ENCODE results near the gene NEGR1. TPM values are rescaled to one million over a fixed set of nuclear protein-coding genes. Genes with fewer than 3 reads are reported as not detected.
A peak's percentile ranks its signal among the peaks of the same experiment; 100 is the strongest.

Gene NEGR1
- total RNA-seq, 1 donor from 2014 or later = 13.4 TPM

DNA sequence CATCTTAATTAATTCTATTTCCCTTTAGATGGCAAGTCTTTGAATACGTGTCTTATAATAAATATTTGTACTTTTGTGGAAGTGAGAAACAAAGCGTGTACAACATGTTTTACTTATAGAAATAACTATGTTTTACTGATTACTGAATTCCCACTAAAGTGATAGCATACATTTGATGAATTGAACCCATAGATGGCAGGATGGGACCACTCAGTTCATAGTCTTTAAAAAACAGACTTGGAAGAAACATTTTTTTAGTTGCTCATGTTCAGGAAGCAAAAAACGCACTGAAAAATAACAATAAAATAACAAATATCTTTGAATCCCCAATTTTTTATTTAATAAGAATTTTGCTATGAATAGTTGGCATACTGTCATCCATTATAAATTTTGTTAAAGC is 694.4 kb downstream of the NEGR1 start:
- DNase-seq (ENCODE audit: low read depth) = peak; percentile 61

DNA sequence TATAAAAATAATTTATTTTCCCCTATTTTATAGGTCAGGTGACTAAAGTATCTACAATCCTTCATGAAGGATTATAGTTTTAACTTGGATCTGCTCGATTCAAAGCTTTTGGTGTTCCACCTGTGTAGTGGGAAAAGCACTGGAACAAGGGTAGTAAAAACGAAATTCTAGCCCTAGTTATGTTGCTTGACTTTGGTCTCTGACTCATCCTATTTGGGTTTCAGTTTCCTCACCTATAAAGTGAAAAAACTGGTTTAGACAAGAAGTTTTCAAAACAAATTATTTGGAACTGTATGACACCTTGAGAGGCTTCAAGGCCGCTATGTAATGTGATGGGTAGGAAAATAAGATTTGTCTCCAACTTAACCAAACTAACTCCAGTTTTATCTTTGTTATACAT is 696.3 kb downstream of the NEGR1 start:
- no peak for DNase-seq (ENCODE audit: low read depth)

DNA sequence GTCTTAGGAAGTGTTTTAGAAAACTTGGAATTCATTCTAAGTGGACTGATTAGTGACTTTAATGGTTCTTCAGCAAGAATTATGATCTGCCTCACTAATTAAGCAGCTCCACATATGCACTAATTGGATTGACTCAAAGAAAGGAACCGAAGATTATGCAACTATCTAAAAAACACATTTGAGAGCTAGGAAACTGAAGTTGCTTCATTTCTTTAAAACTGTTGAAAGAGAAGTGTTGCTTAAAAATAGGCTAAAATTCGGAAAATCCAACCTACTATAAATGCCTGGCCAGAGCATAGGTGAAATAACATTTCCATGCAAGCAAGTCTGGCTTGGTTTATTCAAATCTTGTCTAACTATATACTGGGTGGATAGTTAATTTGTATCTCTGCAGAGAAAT is 698.6 kb downstream of the NEGR1 start:
- DNase-seq (ENCODE audit: low read depth) = no peak

DNA sequence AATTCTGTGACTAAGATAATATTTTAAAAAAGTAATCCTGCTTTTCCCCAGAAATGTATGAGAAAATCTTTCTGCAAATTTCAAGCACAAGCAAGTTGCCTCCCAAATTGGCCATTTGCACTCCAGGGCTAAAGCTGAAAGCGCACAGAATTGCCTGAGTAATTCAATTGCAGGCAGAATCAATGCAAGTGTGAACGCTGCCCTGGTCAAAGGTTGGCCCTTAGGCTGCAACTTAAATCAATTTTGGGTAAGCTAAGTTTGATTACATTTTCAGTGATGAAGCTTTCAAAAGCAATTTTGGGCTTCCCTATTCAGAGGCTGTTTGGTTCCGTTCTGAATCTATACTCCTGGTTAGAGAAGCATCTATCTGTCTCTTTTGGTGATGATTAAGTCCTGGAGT is 699.7 kb downstream of the NEGR1 start:
- no peak for DNase-seq (ENCODE audit: low read depth)

DNA sequence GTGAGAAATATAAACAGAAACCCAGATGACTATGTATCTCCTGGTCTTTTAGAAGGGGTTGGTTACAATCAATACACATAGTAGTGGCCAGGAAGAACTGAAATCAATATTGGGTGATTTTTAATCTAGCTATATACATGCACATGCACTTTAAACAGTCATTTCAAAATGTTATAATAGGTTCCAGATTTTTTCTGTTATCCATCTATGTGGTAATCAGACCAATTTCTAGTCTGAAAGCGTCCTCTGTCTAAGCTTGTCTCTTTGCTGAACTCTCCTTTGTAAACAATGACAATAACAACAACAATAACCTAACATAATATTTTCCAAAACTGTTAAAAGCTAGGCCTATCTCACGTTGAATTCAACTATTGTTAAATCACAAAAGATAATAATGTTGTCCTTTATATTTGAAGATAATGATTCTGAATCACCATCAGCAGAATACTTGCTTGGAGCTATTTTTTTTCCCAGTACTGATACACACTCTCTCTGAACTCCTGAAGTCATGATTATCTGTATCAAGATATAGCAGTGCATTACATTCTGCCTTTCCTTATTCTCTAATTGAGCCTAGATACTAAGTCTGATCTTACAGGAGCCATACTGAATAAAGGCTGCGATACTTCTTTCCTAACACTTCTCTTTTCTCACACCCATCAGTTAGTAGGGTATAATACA is 704.7 kb downstream of the NEGR1 start:
- DNase-seq (ENCODE audit: low read depth) = no peak

DNA sequence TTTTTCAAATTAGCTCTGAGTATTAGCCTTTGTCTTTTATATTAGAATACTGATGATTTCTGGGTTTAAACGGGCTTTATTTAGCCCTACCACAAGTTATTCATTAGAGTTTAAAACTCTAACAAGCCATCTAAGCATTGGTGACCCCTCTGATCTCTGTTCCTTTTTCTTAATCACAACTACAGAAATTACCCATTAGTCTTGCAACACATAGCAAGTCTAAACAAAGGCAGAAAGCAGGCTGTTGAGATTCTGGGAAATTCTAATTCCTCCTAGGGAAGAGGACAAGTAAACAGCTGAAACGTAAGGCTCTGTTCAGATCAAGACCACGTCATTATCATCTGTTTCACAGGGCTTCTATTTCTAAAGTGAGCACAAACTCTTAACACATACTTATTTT is 710.3 kb downstream of the NEGR1 start:
- DNase-seq (ENCODE audit: low read depth) = no peak

DNA sequence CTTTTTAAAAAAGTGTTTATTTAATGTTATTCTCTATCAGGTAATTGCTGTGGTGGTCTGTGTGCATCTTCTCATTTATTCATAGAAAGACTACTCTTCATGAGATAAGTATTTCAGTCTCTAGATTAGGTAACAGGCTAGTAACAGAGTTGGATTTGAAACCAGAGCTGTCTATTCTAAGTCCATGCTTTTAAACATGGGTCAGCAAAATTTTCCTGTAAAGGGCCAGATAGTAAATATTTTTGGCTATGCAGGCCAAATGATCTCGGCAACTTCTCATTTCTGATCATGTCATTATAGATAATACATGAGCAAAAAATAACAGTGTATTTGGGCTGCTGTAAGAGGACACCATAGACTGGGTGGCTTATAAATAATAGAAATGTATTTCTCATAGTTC is 715.9 kb downstream of the NEGR1 start:
- no peak for DNase-seq (ENCODE audit: low read depth)

DNA sequence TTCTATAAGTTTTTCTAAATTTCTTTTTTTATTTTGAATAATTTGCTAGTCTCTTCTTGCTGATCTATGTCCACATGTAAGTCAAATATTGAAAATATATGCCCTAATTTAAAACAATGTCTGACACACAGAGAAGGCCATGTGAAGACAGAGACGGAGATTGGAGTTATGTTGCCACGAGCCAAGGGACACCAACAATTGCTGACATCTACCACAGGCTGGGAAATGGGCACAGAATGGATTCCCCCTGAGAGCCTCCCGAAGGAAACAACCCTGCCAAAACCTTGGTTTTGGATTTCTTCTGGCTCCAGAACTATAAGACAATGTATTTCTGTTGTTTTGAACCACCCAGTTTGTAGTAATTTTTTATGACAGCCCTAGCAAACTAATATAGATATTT is 716.5 kb downstream of the NEGR1 start:
- DNase-seq (ENCODE audit: low read depth) = no peak

DNA sequence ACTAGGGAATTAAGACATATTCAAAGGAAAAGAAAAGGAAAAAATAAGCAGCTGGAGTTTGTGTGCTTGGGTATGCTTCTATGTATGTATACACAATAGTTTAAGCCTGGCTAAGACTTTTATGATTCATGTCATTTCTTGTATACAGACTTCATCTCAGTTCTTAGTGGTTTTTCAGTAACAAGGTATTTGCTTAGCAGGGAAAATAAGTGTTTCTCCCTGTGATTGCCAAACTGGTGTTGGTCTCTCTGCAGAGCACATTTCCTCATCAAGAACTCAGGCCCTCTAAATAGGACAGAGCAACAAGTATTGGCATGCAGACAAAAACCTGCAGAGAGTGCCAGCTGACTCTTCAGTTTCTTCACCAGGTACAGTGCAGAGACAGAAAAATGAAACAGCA is 717.1 kb downstream of the NEGR1 start:
- DNase-seq (ENCODE audit: low read depth) = peak; percentile 21

DNA sequence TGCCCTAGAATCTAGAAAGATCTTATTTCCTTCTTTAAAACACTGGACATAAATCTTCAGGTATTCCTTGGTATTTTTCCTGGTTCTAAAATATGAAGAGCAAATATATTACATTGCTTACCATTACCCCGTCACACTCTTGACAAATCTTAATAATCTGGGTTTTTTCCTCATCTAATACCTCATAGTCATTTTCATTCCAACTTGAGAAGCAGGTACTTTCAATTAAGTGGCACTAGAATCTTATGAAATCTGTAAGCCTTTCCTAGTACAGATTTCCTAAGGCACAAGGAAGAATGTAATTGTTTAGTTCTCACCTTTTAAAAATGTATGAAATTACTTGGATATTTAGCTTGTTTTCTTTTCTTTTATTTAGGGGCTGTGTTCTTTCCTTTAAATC is 720.0 kb downstream of the NEGR1 start:
- no peak for DNase-seq (ENCODE audit: low read depth)

DNA sequence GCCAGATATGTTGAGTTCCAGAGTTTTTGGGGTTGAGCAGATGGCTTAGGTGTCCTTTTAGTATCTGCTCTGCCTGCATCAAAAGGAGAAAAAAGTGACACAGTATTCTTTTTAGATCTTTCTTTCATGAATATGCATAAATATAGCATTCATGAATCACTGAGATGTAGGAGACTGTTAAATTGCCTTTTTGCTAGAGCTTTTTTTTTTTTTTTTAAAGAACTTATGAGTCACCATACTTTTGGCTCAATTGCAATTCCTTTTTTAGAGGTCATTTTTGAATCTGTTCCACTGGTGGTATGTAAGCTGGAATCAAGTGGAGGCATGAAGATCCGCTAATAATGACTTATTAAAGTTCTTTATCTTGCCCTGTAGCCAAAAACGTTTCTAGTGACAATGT is 720.6 kb downstream of the NEGR1 start:
- DNase-seq (ENCODE audit: low read depth) = peak; percentile 53

DNA sequence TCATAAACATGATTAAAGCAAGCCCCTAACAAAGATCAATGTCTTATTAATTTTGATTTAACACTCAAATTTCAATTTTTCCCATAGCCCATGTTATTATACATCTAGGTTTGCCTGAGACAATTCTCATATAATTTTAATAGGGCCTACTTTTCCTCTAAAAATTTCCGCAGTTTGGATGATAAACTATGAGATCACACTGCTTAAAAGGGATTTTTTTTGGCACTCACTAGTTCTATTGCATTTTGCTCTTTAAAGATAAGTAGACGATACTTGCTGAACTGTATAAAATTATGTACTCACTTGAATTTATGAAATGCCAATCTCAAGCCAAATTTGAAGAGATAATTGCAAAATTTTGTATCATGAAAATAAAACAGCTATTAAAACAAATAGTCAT is 721.1 kb downstream of the NEGR1 start:
- no peak for DNase-seq (ENCODE audit: low read depth)

DNA sequence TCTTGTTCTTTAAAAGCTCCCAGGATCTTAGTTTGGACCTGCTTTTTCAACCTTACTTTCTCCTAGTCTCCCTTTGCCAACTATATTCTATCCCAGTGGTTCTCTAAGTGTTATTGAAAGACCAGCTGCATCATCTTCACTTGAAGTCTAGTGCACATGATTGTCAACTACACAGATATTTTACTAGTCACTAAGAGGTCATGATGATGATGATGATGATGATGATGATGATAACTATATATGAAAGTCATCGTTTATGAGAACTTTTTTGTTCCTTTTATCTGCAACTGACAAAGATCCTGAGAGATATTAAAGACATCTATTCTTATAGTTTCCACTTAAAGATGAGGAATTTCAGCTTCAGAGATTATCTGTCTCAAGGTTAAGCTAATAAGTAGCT is 722.5 kb downstream of the NEGR1 start:
- no peak for DNase-seq (ENCODE audit: low read depth)

DNA sequence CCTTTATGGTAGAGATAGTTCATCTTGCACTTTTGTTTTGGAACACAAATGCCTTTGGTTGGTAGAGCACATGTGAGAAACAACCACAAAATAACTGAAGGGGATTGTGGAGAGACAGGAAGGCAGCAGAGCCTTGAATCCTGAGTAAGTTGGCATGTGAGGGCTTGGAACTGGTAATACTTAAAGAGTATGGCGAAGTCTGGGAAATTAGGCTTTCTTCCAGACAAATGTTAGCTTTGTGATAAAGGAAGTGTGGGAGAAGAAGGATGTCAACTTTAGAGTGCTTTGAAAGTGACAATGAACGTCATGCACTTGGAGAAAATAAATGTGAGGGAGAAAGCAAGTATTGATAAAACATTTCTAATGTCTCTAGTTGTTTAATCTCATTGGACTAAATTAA is 725.2 kb downstream of the NEGR1 start:
- DNase-seq (ENCODE audit: low read depth) = peak; percentile 49

DNA sequence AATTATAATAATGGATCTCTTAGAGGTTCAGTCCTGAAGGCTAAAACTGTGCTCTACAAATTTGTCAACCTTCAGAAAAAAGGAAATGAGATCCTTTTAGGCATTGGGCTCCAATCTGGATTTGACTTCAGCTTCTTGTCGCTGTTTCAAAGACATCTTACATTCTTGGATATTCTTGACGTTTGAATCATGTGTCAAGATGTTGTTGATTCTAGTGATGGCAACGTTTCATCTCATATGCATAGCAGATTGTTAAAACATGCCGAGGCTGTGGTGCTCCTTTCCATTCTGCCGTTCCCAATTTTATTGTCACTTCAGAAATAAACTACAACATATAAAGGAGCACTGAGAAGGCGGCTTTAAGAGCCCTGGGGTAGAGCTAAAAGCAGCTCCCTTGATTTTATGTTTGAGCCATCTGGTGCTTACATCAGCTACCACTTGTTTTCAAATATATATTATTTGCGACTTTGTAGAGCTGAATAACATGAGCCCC is 733.9 kb downstream of the NEGR1 start:
- no peak for DNase-seq (ENCODE audit: low read depth)

DNA sequence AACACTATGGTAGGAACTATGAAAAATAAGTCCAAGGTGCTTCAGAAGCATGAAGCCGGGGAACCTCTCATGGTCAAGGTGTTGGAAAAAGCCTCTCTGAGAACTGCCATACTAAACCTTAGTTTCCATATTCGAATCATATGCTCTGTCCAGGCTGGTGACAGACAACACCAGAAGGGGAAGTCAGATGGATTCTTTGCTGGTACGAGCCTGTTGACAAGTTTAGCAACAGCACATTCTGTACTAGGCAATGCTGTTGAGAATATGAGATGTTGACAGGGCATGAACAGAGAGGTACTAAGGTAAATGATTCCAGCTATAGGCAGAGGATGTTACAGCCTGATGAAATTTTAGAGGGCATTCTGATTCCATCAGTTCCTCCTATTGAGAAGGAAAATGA is 740.2 kb downstream of the NEGR1 start:
- DNase-seq (ENCODE audit: low read depth) = no peak

DNA sequence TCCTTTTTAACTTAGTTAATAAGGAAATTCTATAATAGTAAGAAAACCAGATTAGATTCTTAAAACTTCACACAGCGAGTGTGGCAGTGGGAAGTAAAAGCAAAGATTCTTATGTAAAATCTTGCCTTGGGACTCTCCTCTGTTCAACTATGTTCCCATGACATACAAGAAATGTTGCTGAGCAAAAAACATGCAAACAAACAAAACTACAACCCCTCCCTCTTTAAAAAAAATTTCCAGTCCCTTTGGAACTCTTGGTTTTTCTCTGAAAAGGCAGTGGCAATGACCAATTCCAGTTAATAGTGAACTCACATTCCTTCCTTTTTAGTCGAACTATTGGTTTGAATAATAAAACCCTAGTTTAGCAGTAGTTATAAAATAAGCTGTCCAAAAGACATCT is 748.4 kb downstream of the NEGR1 start:
- DNase-seq (ENCODE audit: low read depth) = no peak

DNA sequence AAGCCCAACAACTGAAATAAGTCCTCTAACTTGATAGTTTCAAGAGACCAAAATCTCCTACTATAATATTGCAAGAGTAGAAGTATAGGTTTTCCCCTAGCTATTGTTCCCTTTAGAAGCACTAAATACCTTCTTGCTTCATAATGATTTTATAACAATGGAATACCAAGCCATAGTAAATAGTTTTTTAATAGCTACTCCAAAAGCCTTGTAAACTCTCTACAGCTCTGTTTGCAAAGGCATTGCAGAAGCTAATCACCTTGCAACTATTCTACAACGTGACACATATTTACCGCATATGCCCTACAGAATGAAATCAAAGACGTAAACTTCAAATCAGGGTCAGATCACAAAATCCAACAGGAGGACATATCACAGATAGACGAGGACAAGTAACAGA is 750.0 kb downstream of the NEGR1 start:
- DNase-seq (ENCODE audit: low read depth) = no peak

DNA sequence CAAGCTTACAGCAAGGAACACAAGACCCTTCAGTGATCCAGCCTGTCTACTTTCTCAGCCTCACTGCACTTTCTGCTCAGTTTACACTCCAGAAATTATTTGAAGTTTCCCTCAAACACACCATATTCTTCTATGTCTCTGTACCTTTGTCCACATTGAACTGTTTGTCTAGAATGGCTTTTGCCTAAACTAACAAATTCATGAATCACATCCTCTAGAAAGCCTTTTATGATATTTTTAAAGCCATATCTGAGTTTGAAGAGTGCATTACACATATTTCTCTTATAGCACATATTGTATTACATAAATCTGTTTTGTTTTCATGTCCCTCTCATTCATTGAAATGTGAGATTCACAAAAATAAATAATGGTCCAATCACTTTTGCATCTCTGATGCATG is 755.5 kb downstream of the NEGR1 start:
- DNase-seq (ENCODE audit: low read depth) = no peak

DNA sequence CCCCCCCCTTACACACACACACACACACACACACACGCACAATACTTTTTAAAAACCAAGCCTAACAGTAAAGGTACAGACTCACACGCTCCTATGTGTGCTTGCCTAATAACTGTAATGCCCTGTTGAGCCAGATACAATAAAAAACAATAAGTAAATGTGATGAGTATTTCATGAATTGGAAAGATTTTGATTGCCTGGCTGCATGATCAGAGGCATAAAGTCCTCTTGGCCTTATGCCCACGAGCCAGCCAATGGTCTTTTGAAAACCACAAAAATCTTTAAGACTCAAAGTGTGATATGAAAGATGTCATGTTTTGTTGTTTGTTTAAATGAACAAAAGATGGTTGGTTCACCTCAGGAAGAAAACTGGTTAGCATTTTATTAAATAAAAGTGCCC is 759.6 kb downstream of the NEGR1 start:
- DNase-seq (ENCODE audit: low read depth) = no peak

DNA sequence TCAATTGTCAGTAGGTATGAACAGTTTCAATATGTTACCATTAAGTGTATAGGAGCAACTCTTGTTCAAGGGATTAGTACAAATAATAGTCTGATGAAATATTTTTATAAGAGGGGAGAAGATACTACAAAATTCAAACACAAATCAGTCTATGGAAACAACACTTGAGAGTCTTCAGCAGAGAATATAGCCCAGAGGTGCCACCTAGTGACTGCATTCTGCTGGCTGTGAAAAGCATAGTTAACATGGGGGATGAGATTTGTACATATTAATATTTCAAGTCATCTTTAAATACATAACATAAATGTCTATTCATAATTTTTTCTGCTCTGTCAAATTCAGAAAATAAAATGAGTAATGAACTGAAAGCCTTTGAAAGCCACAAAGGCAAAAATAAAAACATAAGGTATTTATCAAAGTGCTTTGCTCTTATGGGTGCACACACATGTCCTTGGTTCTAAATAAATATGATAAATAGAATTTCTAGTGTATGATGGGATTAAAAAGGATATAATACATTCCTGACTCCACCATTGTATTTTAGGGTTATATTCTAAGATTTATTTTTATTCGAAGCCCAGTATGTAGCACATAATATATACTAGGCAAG is 760.6 kb downstream of the NEGR1 start:
- DNase-seq (ENCODE audit: low read depth) = peak; percentile 63

DNA sequence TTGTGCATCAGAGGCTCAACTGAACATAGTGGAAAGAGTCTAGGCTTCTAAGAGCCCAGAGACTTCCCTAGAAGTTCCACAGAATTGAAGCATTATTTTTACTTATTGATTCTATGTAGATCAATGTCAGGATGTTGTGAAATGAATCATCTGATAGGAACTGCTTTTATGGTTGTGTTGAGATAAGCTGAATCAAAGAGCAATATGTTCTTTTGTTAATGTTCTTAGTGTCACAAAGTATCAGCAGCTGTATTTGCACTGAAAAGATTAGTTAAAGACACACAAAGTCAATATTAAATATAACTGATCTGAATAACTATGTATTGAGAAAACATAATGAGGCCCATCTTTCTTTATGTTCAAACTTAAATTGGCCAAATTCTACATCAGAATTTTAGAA is 770.8 kb downstream of the NEGR1 start:
- no peak for DNase-seq (ENCODE audit: low read depth)

DNA sequence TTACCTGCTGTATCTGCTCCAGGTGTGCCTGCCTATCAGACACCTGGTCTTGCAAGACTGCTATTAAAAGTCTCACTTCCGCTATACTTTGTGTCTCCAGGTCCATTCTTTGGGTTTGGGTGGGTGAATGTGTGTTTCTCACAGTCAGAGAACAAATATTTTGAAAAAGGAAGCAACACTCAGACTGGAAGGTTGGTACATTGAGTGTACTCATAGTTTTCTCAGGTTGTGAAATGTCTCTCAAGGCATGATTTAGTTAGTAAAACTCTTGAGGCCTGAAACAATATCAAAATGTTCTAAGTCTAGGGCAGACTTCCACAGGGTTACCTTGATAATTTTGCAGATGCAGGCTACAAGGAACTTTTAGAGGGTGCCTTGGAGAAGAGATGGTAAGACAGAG is 771.6 kb downstream of the NEGR1 start:
- DNase-seq (ENCODE audit: low read depth) = no peak
